GM18861 (cell line): ENCODE data around the gene CCDC102B.
"Not testable (repeated sequence)": the region's sequence is repeated elsewhere in the genome, so short reads cannot be mapped to it uniquely, and the experiment has no call there.

Experiments used
- ATAC-seq: cut with Tn5 transposase; IDR thresholded peaks from one replicate; pipeline ENCODE4 v1.9.1; 2021; ENCODE audit not compliant: unreplicated experiment

CCDC102B gene

GRCh38 chr18:68965817-68966216, 167.9 kb downstream of the CCDC102B start:
- no peak for ATAC-seq

- ATAC-seq, result no peak
Measured at GRCh38 chr18:68969027-68969426, 171.1 kb downstream of the CCDC102B start.

- no peak for ATAC-seq
Measured at GRCh38 chr18:68972176-68972575, 174.3 kb downstream of the CCDC102B start.

GRCh38 chr18:68979737-68980136, 181.9 kb downstream of the CCDC102B start:
- ATAC-seq, result no peak

GRCh38 chr18:68983126-68983525, 185.2 kb downstream of the CCDC102B start:
- ATAC-seq, result no peak

- no peak for ATAC-seq
Measured at GRCh38 chr18:68984342-68984741, 186.5 kb downstream of the CCDC102B start.

GRCh38 chr18:68985172-68985820, 187.4 kb downstream of the CCDC102B start:
- peak; percentile 47 for ATAC-seq

- ATAC-seq, result peak; percentile 51
Measured at GRCh38 chr18:68991286-68991685, 193.4 kb downstream of the CCDC102B start.

GRCh38 chr18:68992719-68993482, 195.0 kb downstream of the CCDC102B start:
- peak; percentile 70 for ATAC-seq

GRCh38 chr18:68995675-68996074, 197.8 kb downstream of the CCDC102B start:
- ATAC-seq, result no peak

GRCh38 chr18:68997845-68998244, 200.0 kb downstream of the CCDC102B start:
- ATAC-seq, result no peak

- no peak for ATAC-seq
Measured at GRCh38 chr18:69000366-69000765, 202.5 kb downstream of the CCDC102B start.

GRCh38 chr18:69002233-69002632, 204.4 kb downstream of the CCDC102B start:
- no peak for ATAC-seq

GRCh38 chr18:69006212-69006611, 208.3 kb downstream of the CCDC102B start:
- ATAC-seq, result not testable (repeated sequence)

GRCh38 chr18:69008538-69008937, 210.7 kb downstream of the CCDC102B start:
- no peak for ATAC-seq

- ATAC-seq, result no peak
Measured at GRCh38 chr18:69021211-69021805, 223.4 kb downstream of the CCDC102B start.

- no peak for ATAC-seq
Measured at GRCh38 chr18:69022426-69022825, 224.5 kb downstream of the CCDC102B start.

- ATAC-seq, result no peak
Measured at GRCh38 chr18:69031571-69031970, 233.7 kb downstream of the CCDC102B start.

- ATAC-seq, result no peak
Measured at GRCh38 chr18:69032009-69032408, 234.1 kb downstream of the CCDC102B start.

GRCh38 chr18:69035756-69036155, 237.9 kb downstream of the CCDC102B start:
- ATAC-seq, result no peak

- no peak for ATAC-seq
Measured at GRCh38 chr18:69044215-69044614, 246.3 kb downstream of the CCDC102B start.

GRCh38 chr18:69064063-69064462, 266.2 kb downstream of the CCDC102B start:
- no peak for ATAC-seq
